Cerebellar cortex (tissue), 1 donor: ENCODE measurements around the gene PCDHA3.
"Not testable (repeated sequence)": the region's sequence is repeated elsewhere in the genome, so short reads cannot be mapped to it uniquely, and the experiment has no call there.

Experiments
- DNase-seq: peaks from one replicate; pipeline ENCODE4 v3.0.0-alpha.2; 2015; ENCODE audit warnings: low spot score

PCDHA3 gene

DNA sequence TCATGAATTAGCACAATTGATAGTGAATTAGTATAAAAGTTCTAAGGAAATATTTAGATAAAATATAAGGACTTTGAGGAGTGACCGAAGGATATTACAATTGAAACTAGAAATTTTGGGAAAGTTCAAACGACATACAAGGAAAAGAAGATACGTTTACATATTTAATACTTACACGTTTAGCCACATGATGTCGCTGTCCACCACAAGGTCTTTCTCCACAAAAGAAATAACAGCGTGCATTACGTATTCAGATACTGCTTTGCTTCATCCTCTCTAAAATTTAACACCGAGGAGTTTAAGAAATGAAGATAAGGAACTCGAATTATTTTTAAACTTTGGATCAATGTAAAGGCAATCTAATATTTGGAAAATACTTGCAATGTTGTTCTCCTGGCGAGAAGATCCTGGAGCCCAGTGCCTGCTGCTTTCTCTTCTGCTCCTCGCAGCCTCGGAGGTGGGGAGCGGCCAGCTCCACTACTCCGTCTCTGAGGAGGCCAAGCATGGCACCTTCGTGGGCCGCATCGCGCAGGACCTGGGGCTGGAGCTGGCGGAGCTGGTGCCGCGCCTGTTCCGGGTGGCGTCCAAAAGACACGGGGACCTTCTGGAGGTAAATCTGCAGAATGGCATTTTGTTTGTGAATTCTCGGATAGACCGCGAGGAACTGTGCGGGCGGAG lies at the start of gene PCDHA3:
TSS of gene PCDHA3 (plus strand) at position 242 of the 678 bp plus-strand sequence.
- peak; percentile 20 for DNase-seq

DNA sequence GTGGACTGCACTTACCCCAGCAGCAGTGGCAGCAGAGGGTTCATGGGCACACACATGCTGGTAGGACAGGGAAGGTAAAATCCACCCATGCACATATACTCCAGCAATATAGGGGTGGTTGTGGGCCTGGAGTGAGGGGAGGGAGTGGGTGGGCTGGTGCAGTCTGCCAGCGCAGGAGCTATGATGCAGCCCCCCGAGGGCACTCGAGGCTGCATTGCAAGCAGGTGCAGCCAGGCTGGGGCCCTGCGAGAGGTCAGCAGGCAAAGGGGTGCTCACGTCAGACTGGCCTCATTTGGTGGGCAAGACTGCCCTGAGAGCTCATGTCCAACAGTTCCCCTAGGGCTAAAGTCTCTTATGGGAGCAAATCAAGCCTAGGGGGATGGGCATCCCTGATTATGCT lies 47.3 kb upstream of the PCDHA3 start:
- no peak for DNase-seq

- DNase-seq = no peak
These were observed 36.5 kb upstream of the PCDHA3 start for GRCh38 chr5:140764177-140764973.

- DNase-seq = no peak
These were observed 33.4 kb upstream of the PCDHA3 start for GRCh38 chr5:140767444-140767843.

GRCh38 chr5:140780512-140780911 lies 20.3 kb upstream of the PCDHA3 start:
- DNase-seq = no peak

- DNase-seq = peak; percentile 22
These were observed 14.8 kb upstream of the PCDHA3 start, which contains the start of gene PCDHA1 for GRCh38 chr5:140785905-140786686. PCDHA1 (plus strand) TSS chr5:140786140.

DNA sequence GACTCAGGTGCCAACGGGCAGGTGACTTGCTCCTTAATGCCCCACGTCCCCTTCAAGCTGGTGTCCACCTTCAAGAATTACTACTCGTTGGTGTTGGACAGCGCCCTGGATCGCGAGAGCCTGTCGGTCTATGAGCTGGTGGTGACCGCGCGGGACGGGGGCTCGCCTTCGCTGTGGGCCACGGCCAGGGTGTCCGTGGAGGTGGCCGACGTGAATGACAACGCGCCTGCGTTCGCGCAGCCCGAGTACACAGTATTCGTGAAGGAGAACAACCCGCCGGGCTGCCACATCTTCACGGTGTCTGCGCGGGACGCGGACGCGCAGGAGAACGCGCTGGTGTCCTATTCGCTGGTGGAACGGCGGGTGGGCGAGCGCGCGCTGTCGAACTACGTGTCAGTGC lies 13.4 kb upstream of the PCDHA3 start:
- not testable (repeated sequence) for DNase-seq

GRCh38 chr5:140787849-140788504 lies 12.9 kb upstream of the PCDHA3 start:
- not testable (repeated sequence) for DNase-seq

DNA sequence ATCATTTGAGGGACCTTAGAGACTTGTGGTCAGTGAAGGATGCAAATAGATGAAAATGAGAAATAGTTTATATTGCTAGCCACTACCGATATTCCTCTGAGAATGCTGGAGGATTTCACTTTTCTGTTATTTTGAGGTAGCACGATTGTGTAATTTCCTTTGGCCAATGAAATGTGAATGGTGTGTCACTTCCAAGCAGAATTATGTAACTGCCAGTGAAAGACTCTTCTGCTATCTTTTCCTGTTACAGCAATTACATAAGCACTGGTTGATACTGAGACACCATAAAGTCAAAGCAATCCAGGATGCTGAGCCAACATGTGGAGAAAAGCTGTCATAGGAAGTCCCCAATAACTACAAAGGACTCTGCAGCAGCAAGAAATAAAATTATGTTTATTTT lies 9.8 kb upstream of the PCDHA3 start:
- no peak for DNase-seq

DNA sequence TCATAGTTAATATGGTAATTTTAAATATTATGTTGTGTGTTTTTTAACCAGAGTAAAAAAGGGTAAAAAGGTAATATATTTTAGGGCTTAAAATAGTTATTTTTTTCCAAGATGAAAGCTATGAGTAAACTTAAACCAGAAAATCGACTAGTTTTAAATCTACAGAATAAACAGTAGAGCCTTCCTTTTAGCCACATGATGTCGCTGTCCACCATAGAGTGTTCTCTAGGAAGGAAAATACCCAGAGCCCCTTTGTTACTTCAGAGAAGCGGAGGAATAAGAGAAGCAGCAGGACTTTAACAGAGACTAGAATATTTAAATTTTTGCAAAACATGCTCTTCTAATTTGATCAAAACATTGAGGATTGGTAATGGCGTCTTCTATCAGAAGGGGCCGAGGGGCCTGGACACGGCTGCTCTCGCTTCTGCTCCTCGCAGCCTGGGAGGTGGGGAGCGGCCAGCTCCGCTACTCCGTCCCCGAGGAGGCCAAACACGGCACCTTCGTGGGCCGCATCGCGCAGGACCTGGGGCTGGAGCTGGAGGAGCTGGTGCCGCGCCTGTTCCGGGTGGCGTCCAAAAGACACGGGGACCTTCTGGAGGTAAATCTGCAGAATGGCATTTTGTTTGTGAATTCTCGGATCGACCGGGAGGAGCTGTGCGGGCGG lies 6.1 kb upstream of the PCDHA3 start, which contains the start of gene PCDHA2:
TSS of gene PCDHA2 (plus strand) at position 258 of the 664 bp plus-strand sequence.
- peak; percentile 9 for DNase-seq

DNA sequence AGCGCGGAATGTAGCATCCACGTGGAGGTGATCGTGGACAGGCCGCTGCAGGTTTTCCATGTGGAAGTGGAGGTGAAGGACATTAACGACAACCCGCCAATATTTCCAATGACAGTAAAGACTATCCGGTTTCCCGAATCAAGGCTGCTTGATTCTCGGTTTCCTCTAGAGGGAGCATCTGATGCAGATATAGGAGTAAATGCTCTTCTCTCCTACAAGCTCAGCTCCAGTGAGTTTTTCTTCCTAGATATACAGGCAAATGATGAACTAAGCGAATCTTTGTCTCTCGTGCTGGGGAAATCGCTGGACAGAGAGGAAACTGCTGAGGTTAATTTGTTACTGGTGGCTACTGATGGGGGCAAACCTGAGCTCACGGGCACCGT lies 5.6 kb upstream of the PCDHA3 start:
- no peak for DNase-seq

DNA sequence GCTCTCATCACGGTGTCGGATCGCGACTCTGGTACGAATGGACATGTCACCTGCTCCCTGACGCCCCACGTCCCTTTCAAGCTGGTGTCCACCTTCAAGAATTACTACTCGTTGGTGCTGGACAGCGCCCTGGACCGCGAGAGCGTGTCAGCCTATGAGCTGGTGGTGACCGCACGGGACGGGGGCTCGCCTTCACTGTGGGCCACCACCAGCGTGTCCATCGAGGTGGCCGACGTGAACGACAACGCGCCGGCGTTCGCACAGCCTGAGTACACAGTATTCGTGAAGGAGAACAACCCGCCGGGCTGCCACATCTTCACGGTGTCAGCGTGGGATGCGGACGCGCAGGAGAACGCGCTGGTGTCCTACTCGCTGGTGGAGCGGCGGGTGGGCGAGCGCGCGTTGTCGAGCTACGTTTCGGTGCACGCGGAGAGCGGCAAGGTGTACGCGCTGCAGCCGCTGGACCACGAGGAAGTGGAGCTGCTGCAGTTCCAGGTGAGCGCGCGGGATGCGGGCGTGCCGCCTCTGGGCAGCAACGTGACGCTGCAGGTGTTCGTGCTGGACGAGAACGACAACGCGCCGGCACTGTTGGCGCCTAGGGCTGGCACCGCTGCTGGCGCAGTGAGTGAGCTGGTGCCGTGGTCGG lies 4.7 kb upstream of the PCDHA3 start:
- not testable (repeated sequence) for DNase-seq

- DNase-seq = no peak
These were observed 4.2 kb upstream of the PCDHA3 start for GRCh38 chr5:140796718-140797095.

GRCh38 chr5:140801494-140801841 lies 611 bp downstream of the PCDHA3 start:
- DNase-seq = no peak

DNA sequence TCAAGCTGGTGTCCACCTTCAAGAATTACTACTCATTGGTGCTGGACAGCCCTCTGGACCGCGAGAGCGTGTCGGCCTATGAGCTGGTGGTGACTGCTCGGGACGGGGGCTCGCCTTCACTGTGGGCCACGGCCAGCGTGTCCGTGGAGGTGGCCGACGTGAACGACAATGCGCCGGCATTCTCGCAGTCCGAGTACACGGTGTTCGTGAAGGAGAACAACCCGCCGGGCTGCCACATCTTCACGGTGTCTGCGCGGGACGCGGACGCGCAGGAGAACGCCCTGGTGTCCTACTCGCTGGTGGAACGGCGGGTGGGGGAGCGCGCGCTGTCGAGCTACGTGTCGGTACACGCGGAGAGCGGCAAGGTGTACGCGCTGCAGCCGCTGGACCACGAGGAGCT lies 1.5 kb downstream of the PCDHA3 start:
- DNase-seq = not testable (repeated sequence)

DNA sequence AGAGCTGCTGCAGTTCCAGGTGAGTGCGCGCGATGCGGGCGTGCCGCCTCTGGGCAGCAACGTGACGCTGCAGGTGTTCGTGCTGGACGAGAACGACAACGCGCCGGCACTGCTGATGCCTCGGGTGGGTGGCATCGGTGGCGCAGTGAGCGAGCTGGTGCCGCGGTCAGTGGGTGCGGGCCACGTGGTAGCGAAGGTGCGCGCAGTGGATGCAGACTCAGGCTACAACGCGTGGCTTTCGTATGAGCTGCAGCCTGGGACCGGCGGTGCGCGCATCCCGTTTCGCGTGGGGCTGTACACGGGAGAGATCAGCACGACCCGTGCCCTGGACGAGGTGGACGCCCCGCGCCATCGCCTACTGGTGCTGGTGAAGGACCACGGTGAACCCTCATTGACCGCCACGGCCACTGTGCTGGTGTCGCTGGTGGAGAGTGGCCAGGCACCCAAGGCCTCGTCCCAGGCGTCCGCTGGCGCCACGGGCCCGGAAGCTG lies 2.0 kb downstream of the PCDHA3 start:
- no peak for DNase-seq

GRCh38 chr5:140806834-140807775 lies 6.2 kb downstream of the PCDHA3 start, which contains the start of gene PCDHA4:
PCDHA4 (plus strand) TSS chr5:140807068.
- peak; percentile 64 for DNase-seq

DNA sequence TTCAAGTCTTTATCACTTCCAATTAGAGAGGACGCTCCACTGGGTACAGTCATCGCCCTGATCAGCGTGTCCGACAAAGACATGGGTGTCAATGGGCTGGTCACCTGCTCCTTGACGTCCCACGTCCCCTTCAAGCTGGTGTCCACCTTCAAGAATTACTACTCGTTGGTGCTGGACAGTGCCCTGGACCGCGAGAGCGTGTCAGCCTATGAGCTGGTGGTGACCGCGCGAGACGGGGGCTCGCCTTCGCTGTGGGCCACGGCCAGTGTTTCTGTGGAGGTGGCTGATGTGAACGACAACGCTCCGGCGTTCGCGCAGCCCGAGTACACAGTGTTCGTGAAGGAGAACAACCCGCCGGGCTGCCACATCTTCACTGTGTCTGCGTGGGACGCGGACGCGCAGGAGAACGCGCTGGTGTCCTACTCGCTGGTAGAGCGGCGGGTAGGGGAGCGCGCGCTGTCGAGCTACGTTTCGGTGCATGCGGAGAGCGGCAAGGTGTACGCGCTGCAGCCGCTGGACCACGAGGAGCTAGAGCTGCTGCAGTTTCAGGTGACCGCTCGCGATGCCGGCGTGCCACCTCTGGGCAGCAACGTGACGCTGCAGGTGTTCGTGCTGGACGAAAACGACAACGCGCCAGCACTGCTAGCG lies 7.5 kb downstream of the PCDHA3 start:
- not testable (repeated sequence) for DNase-seq

- no peak for DNase-seq
These were observed 8.0 kb downstream of the PCDHA3 start for GRCh38 chr5:140808889-140809291.
